ENCODE measurements around the gene ALKBH8. TPM values are rescaled to one million over a fixed set of nuclear protein-coding genes. Genes with fewer than 3 reads are reported as not detected.

The ALKBH8 gene
- total RNA-seq, 2 experiments from 2014 or later, result 13.3 to 13.4 TPM

DNA sequence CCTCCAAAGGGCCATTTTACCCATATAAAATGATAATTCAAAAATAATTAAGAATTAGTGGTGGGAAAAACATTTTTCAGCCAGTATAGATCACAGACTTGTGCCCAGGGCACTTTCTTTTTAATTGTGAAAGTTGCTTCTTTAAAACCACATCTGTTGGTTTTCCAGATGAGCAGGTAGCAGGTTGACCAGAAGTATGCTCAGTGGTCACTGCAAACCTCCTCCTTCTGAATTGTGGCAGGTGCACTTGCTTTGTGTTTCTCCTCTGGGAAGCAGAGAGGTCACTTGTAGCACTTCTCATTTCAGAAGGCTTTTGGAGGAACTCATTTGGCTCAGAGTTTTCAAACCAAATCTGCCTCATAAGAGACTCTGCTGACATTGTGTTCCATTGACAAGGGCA lies 83.3 kb downstream of the ALKBH8 start:
- POLR2A ChIA-PET, result no interaction called here
- CTCF ChIA-PET, result no interaction called here
- TF ChIP-seq CTCF (IDR thresholded peaks at IDR 0.05), result no peak
- Mint-ChIP-seq H3K27me3 (peaks cover 16% of the 10 kb centered on the region), H3K4me1 (ENCODE audit: low read depth) (no peaks in the 10 kb centered on the region), H3K27ac (no peak overlapping the region), H3K36me3 (ENCODE audit: low read depth) (no peaks in the 10 kb centered on the region), H3K9me3 (no peaks in the 10 kb centered on the region), H3K4me3 (no peak overlapping the region)
- intact Hi-C loops (cut with micrococcal nuclease), result no loop called here
- no peak for DNase-seq
- ATAC-seq, result no peak

DNA sequence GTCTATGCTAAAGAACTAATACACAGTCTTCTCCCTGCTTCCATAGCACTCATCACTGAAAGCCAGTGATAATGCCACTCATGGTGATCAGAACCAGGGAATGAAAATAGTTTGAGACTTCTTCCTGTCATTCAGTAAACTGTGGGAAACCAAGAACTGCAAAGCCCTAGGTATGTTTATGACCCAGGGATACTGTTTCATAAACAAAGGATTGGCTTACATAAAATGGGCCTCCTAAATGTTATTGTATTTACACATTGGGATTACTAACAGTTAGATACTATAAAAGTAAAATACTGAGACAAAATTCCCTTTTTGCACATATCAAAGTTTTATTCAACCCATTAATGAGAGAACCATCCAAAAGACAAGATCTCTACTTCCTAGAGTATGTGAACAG lies 86.6 kb downstream of the ALKBH8 start:
- no peak overlapping the region for H3K4me3 Mint-ChIP-seq
- no peaks in the 10 kb centered on the region for H3K36me3 Mint-ChIP-seq (ENCODE audit: low read depth)
- CTCF ChIA-PET, result no interaction called here

GRCh38 chr11:107477820-107478219 lies 87.7 kb downstream of the ALKBH8 start:
- no peak overlapping the region for H3K27ac Mint-ChIP-seq
- POLR2A ChIA-PET, result interaction anchor here (0.6 kb wide), 1 partner anchor 16 kb away, joined by 3 read pairs; no protein-coding TSS in a partner anchor
- intact Hi-C loops (cut with micrococcal nuclease), result no loop called here

More for the DNA sequence above, 86.6 kb downstream of the ALKBH8 start:
- no peaks in the 10 kb centered on the region for H3K9me3 Mint-ChIP-seq
- POLR2A ChIA-PET, result no interaction called here
- no peak for TF ChIP-seq CTCF (IDR thresholded peaks at IDR 0.05)
- no peaks in the 10 kb centered on the region for H3K4me1 Mint-ChIP-seq (ENCODE audit: low read depth)
- H3K27me3 Mint-ChIP-seq, result peaks cover 32% of the 10 kb centered on the region
- ATAC-seq (no peak), DNase-seq (no peak)
- no peak overlapping the region for H3K27ac Mint-ChIP-seq
- intact Hi-C loops (cut with micrococcal nuclease), result no loop called here

GRCh38 chr11:107473792-107474191 lies 91.7 kb downstream of the ALKBH8 start:
- ATAC-seq (no peak), DNase-seq (no peak)
- Mint-ChIP-seq H3K27ac (no peak overlapping the region), H3K4me1 (ENCODE audit: low read depth) (no peaks in the 10 kb centered on the region), H3K36me3 (ENCODE audit: low read depth) (no peaks in the 10 kb centered on the region), H3K27me3 (peaks cover 45% of the 10 kb centered on the region), H3K9me3 (no peaks in the 10 kb centered on the region), H3K4me3 (no peak overlapping the region)
- TF ChIP-seq CTCF (IDR thresholded peaks at IDR 0.05), result no peak
- ChIA-PET POLR2A (no interaction called here), CTCF (no interaction called here)
- intact Hi-C loops (cut with micrococcal nuclease), result no loop called here

More at GRCh38 chr11:107477820-107478219, 87.7 kb downstream of the ALKBH8 start:
- Mint-ChIP-seq H3K4me1 (ENCODE audit: low read depth) (no peaks in the 10 kb centered on the region), H3K4me3 (no peak overlapping the region), H3K27me3 (peaks cover 34% of the 10 kb centered on the region), H3K9me3 (no peaks in the 10 kb centered on the region), H3K36me3 (ENCODE audit: low read depth) (no peaks in the 10 kb centered on the region)
- ATAC-seq (no peak), DNase-seq (no peak)
- TF ChIP-seq CTCF (IDR thresholded peaks at IDR 0.05), result no peak
- CTCF ChIA-PET, result no interaction called here

DNA sequence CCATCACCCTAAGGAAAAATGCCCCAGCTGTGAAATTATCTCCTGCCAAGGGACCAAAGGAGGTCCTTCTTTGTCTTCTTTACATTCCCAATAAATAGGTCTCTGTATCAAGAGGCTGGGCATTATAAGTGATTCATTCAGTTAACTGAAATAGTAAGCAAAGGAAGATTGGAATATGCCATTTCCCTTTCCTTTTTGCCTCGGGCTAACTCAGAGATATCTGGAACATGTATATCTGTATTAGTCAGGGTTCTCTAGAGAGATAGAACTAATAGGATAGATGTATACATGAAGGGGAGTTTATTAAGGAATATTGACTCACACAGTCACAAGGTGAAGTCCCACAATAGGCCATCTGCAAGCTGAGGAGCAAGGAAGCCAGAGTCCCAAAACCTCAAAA lies 92.6 kb downstream of the ALKBH8 start:
- ATAC-seq (no peak), DNase-seq (no peak)
- no peaks in the 10 kb centered on the region for H3K9me3 Mint-ChIP-seq
- TF ChIP-seq CTCF (IDR thresholded peaks at IDR 0.05), result no peak
- H3K4me3 Mint-ChIP-seq, result no peak overlapping the region
- CTCF ChIA-PET, result no interaction called here
- no peaks in the 10 kb centered on the region for H3K4me1 Mint-ChIP-seq (ENCODE audit: low read depth)
- POLR2A ChIA-PET, result no interaction called here
- peaks cover 44% of the 10 kb centered on the region for H3K27me3 Mint-ChIP-seq
- no peaks in the 10 kb centered on the region for H3K36me3 Mint-ChIP-seq (ENCODE audit: low read depth)
- H3K27ac Mint-ChIP-seq, result no peak overlapping the region
- intact Hi-C loops (cut with micrococcal nuclease), result no loop called here

All from activated CD8-positive, alpha-beta T cell treated with anti-CD3 and anti-CD28 coated beads for 36 hours (primary cell).